ENCODE results near the gene OR6C74.

Gene OR6C74

DNA sequence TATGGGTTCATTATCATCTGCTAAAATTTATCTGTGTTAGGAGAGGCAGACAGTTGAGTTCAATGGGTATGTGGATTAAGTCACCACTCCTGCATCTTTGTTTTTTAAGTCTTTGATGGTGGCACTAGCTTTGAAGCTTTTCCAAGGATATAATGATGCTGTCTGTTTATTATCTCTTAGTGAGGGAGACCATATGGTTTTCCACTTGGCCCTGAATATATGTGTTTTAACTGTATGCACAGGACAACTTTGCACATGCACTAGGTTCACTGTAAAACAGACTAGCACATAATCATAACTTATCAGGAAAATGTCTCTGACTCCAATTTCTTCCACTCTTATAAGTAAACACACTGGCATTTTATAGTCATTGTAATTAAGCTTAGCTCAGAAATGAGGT, 8.9 kb downstream of the OR6C74 start:
- peak overlapping the region in 2 of 3 experiments; percentile 41 to 64 for H3K27ac Mint-ChIP-seq
- H3K9me3 Mint-ChIP-seq, result no peaks in the 10 kb centered on the region
- TF ChIP-seq, protein P1, sequence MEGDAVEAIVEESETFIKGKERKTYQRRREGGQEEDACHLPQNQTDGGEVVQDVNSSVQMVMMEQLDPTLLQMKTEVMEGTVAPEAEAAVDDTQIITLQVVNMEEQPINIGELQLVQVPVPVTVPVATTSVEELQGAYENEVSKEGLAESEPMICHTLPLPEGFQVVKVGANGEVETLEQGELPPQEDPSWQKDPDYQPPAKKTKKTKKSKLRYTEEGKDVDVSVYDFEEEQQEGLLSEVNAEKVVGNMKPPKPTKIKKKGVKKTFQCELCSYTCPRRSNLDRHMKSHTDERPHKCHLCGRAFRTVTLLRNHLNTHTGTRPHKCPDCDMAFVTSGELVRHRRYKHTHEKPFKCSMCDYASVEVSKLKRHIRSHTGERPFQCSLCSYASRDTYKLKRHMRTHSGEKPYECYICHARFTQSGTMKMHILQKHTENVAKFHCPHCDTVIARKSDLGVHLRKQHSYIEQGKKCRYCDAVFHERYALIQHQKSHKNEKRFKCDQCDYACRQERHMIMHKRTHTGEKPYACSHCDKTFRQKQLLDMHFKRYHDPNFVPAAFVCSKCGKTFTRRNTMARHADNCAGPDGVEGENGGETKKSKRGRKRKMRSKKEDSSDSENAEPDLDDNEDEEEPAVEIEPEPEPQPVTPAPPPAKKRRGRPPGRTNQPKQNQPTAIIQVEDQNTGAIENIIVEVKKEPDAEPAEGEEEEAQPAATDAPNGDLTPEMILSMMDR (IDR thresholded peaks at IDR 0.05; ENCODE audit: unreplicated experiment in 3 of 3), result no peak
- no peaks in the 10 kb centered on the region for H3K27me3 Mint-ChIP-seq (ENCODE audit: low read depth)
- H3K4me3 Mint-ChIP-seq, result no peak overlapping the region
- no peaks in the 10 kb centered on the region for H3K36me3 Mint-ChIP-seq (ENCODE audit: low read depth)
- peaks cover 4% of the 10 kb centered on the region for H3K4me1 Mint-ChIP-seq

DNA sequence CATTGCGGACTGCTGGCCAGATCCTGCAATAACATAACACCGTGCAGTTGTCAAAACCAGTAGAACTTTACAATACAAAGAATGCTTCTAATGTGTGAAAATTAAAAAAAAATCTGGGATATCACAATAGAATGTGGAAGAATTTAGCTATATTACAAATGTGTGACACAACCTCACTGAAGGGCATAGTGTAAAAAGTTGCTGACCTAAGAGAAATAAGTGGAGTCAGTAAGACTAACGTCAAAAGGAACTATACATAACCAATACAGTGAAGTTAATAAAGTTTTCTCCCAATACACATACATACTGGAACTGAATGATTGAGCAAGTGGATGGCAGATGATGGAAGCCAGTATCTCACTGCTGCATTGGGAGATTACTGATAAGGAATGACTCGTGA, 12.4 kb downstream of the OR6C74 start:
- TF ChIP-seq, protein P1 (IDR thresholded peaks at IDR 0.05; ENCODE audit: unreplicated experiment in 3 of 3), result no peak
- Mint-ChIP-seq H3K4me1 (peaks cover 4% of the 10 kb centered on the region), H3K4me3 (no peak overlapping the region), H3K27ac (no peak overlapping the region), H3K27me3 (ENCODE audit: low read depth) (no peaks in the 10 kb centered on the region), H3K9me3 (no peaks in the 10 kb centered on the region), H3K36me3 (ENCODE audit: low read depth) (no peaks in the 10 kb centered on the region)

DNA sequence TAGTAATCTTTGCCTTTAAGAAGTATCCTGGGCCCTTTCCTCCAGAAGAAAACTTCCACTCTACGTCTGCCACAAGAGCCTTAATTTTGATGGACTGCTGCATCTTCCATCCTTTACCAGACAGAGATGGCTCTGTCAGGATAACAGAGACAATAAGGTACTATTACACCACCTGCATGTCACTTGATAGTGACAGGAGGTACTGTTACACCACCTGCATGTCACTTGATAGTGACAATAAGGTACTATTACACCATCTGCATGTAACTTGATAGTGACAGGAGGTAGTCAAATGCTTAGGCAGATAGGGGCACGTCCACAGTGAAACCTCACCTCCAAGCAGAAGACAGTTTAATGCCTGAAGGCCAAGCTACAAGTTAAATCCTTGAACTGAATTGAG, 13.9 kb downstream of the OR6C74 start:
- Mint-ChIP-seq H3K27me3 (ENCODE audit: low read depth) (no peaks in the 10 kb centered on the region), H3K36me3 (ENCODE audit: low read depth) (no peaks in the 10 kb centered on the region), H3K4me3 (no peak overlapping the region), H3K27ac (no peak overlapping the region), H3K9me3 (no peaks in the 10 kb centered on the region), H3K4me1 (peaks cover 3% of the 10 kb centered on the region)
- TF ChIP-seq, protein P1 (IDR thresholded peaks at IDR 0.05; ENCODE audit: unreplicated experiment in 3 of 3), result no peak

DNA sequence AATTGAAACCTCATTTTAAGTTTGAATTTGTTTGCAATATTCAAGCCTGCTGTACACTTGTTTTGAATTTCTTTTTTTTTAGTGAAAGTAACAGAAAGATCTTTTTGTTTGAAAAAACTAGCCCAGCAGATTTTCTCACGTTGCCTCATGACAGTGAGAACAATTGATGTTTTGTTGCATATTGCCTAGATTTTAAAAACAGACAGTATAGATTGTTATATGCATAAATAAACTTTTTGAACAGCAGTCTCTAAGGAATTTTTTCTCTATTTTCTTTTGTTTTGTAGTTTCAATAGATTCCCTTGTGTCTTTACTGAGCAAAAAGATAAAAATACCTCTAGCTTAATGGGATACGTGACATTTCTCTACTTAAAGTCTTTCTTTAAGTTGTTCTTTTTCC, 36.6 kb downstream of the OR6C74 start:
- TF ChIP-seq, protein P1 (IDR thresholded peaks at IDR 0.05; ENCODE audit: unreplicated experiment in 3 of 3), result no peak
- Mint-ChIP-seq H3K9me3 (peaks cover 5% of the 10 kb centered on the region), H3K4me1 (no peaks in the 10 kb centered on the region), H3K36me3 (ENCODE audit: low read depth) (no peaks in the 10 kb centered on the region), H3K27ac (peak overlapping the region; percentile 38 to 57 (median 57)), H3K4me3 (no peak overlapping the region), H3K27me3 (ENCODE audit: low read depth) (peaks cover 3% of the 10 kb centered on the region)

DNA sequence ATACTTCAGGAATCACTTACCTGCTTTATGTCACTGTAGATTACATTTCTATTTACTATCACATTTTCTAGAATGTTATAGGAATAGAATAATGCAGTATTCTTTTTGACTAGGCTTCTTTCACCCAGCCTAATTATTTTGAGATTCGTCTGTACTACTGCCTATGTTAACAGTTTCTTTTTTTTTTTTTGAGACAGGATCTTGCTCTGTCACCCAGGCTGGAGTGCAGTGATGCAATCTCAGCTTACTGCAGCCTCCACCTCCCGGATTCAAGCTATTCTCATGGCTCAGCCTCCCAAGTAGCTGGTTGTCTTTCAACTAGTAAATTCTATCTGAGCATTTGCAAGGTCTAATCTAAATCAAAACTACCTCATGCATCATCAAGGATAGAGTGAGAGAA, 45.6 kb downstream of the OR6C74 start:
- Mint-ChIP-seq H3K27ac (no peak overlapping the region), H3K9me3 (no peaks in the 10 kb centered on the region), H3K4me3 (no peak overlapping the region), H3K36me3 (ENCODE audit: low read depth) (no peaks in the 10 kb centered on the region), H3K4me1 (no peaks in the 10 kb centered on the region), H3K27me3 (ENCODE audit: low read depth) (no peaks in the 10 kb centered on the region)
- TF ChIP-seq, protein P1 (IDR thresholded peaks at IDR 0.05; ENCODE audit: unreplicated experiment in 3 of 3), result no peak
